T-helper 2 cell (primary cell): ENCODE results near the gene MRPS18A.

Experiments used
- DNase-seq, 5 experiments: peaks; one replicate each; pipeline versions ENCODE4 v3.0.0 to v3.0.0-alpha.2; 2012 to 2022

The MRPS18A gene

GRCh38 chr6:43697421-43697820, 9.8 kb upstream of the MRPS18A start:
- DNase-seq: no peak

- no peak for DNase-seq
Measured at GRCh38 chr6:43695967-43696291, 8.3 kb upstream of the MRPS18A start.

- no peak for DNase-seq
Measured at GRCh38 chr6:43695215-43695966, 7.8 kb upstream of the MRPS18A start.

- no peak for DNase-seq
Measured at GRCh38 chr6:43689421-43689820, 1.8 kb upstream of the MRPS18A start.

- DNase-seq: no peak
Measured at GRCh38 chr6:43687079-43687436, 533 bp downstream of the MRPS18A start.

GRCh38 chr6:43683708-43684455, 3.7 kb downstream of the MRPS18A start:
- no peak for DNase-seq

- no peak for DNase-seq
Measured at GRCh38 chr6:43682724-43683429, 4.7 kb downstream of the MRPS18A start.

GRCh38 chr6:43681303-43681702, 6.3 kb downstream of the MRPS18A start:
- DNase-seq: no peak

GRCh38 chr6:43680308-43681200, 7.0 kb downstream of the MRPS18A start:
- DNase-seq: no peak

GRCh38 chr6:43679057-43679456, 8.5 kb downstream of the MRPS18A start:
- DNase-seq: no peak

GRCh38 chr6:43678341-43678740, 9.2 kb downstream of the MRPS18A start:
- no peak for DNase-seq

- no peak for DNase-seq
Measured at GRCh38 chr6:43677759-43678158, 9.8 kb downstream of the MRPS18A start.

- DNase-seq: no peak
Measured at GRCh38 chr6:43676962-43677606, 10.5 kb downstream of the MRPS18A start.

- DNase-seq: no peak
Measured at GRCh38 chr6:43674921-43675320, 12.7 kb downstream of the MRPS18A start.

GRCh38 chr6:43674291-43674690, 13.3 kb downstream of the MRPS18A start:
- no peak for DNase-seq

GRCh38 chr6:43673444-43674084, 14.0 kb downstream of the MRPS18A start:
- no peak for DNase-seq

- no peak for DNase-seq
Measured at GRCh38 chr6:43671801-43672690, 15.5 kb downstream of the MRPS18A start.

GRCh38 chr6:43671011-43671800, 16.4 kb downstream of the MRPS18A start:
- no peak for DNase-seq

- no peak for DNase-seq
Measured at GRCh38 chr6:43670623-43670986, 17.0 kb downstream of the MRPS18A start.
